ENCODE data around the gene CCDC91.

DNA sequence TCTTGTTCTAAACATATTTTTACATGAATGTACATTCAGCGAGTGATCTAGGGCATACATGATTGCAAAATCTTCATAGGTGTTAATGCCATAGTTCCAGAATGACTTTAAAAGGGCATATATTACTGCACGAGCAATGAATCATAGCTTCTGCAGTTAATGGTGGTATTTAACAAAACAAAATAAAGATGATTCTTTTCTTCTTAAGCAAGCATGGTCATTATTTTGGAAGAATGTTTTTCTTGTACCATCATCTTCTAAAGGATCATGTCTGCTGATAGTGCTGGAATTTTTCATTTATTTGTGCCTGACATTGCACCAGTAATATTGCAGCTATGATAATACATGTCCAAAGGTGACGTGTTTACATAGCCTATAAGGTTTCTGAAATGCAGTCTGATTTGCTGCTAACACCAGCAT lies 388.6 kb downstream of the CCDC91 start:
- TF ChIP-seq POLR2AphosphoS5 (IDR thresholded peaks at IDR 0.05; ENCODE audit: borderline replicate concordance, low read depth, low read length) (no peak), EZH2 (IDR thresholded peaks at IDR 0.05) (no peak)
